Activated CD4-positive, alpha-beta T cell treated with anti-CD3 and anti-CD28 coated beads, Interleukin-10, Interleukin-2, amounts not matched to agents 100 ng/mL and 50 ng/mL, durations not matched to agents 16 hours and 8 hours (primary cell): ENCODE data around the gene MDC1.
"Not testable (repeated sequence)": the region's sequence is repeated elsewhere in the genome, so short reads cannot be mapped to it uniquely, and the experiment has no call there.

ENCODE experiments used
- DNase-seq: peaks from one replicate; pipeline ENCODE4 v3.0.0-alpha.2; 2020

The MDC1 gene

DNA sequence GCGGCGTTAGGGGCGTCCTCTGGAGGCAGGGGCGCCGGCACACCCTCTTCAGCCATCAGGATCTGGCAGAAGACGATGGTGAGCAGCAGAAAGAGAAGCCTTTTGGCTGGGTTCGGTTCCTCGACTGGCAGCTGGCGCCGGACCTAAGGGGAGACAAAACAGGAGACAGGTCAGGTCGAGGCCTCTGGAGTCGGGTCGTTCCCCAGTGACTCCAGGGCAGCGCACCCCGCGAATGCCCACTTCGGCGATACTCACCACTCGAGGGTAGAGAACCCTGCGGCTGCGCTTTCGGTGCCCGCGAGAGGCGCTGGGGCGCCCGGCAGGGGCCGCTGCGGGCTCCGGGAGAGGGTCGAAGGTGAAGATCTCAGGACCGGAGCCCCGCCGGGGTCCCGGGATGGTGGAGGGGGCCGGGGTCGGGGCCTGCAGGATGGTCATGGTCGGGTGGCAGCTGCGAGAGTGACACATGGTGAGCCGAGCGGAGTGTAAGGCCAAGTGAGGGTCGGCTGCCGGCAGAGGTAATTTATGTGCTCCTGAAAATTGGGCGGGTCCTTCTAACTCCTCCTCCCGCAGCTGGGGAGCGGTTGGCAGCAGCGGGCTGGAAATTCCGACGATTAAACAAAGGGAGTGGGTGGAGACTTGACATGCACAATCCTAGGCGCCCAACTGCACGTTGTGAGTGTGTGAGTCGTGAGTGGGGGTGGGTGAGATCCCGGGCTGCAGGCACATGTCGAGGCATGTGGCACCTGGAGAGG lies 27.1 kb upstream of the MDC1 start, which contains the start of gene IER3:
Gene IER3, minus strand, starts transcription at position 494 of the 752 bp plus-strand sequence. Its CDS starts 29 bp downstream, at position 465.
- DNase-seq: peak; percentile 93

DNA sequence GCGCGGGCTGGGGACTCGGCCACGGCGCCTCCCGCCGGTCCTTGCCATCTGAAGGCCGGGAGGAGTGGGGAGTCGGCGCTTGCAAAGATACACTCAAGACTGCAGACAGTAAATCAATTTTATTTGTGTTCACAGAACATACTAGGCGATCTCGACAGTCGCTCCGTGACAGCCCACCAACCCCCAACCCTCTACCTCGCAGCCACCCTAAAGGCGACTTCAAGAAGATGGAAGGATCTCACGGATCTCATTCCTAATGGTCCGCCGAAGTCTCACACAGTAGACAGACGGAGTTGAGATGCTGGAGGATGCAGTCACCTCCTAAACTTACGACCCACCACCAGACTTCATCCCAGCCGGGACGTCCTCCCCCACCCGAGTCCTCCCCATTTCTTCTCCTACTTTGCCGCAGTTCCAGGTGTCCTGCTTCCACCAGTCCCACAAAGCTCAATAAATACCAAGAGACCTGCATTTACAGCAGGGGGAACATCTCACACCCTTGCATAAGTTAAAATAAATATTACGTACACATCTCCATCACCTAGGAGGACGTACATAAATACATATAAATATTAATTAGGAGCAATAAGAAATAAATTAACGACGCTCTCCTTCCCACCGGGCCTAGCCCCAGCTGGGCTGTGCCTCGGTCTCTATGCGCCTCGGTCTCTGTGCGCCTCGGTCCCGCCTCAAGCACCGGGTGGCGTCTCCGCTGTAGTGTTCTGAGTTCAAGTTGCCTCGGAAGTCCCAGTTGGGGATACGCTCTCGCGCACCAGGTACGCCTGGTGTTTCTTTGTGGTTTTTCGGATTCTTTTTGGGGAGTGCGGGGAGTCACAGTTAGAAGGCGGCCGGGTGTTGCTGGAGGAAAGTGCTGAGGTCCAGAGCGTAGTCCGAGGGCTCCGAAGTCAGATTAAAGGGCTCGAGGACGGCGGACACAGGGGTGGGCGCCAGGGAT lies 26.3 kb upstream of the MDC1 start:
- DNase-seq: peak; percentile 67

- peak; percentile 99 for DNase-seq
Observed at GRCh38 chr6:30742316-30743098, 25.4 kb upstream of the MDC1 start, which contains the start of gene FLOT1. FLOT1 (minus strand) TSS chr6:30742687; CDS start chr6:30742189, 498 bp downstream.

GRCh38 chr6:30741789-30742315 lies 24.8 kb upstream of the MDC1 start:
- no peak for DNase-seq

DNA sequence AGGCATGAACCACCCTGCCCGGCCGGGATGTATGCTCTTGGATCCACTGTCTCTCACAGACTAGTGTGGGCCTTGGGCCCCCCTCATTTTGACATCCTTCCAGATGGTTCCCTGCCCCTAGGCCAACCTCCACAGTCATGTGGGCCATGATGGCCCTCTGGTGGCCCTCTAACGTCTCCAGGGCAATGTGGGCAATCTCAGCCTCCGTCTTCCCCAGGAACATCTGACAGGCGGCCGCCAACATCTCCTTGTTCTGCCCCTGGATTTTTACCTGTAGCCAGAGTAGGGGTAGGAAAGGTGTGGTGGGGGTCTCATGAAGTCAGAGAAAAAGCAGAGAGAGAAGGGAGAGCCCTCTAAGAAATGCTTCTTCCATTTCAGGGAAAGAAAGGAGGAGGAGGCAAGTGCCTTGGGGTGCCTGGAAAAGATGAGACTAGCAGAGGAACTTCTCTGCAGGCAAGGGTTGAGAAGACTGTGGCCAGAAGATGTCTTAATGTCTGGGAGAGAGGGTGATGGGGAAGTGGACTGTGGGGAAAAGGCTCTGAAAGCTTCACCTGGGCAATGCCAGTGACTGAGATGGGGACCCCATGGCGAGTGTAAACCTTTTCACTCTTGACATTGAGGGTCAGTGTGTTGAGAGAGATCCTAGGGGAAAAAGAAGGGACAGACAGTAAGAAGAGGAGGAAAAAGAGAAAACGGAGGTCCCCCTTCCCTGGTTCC lies 24.1 kb upstream of the MDC1 start:
- no peak for DNase-seq

DNA sequence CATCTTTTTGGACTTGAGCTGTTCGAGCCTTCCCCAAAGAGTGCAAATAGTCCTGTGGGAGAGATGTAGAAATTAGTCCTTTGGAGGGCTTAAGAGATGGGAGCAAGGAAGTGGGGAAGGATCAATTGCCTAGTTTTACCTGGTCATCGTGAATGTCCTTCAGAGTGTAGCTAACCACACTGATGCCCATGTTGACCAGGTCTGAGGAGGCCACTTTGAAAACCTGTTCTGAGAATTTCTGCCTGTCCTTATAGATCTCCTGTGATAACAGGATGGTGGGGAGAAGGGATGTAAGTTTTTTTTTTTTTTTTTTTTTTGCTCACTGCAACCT lies 23.4 kb upstream of the MDC1 start:
- no peak for DNase-seq

GRCh38 chr6:30738532-30738931 lies 21.5 kb upstream of the MDC1 start:
- DNase-seq: no peak

DNA sequence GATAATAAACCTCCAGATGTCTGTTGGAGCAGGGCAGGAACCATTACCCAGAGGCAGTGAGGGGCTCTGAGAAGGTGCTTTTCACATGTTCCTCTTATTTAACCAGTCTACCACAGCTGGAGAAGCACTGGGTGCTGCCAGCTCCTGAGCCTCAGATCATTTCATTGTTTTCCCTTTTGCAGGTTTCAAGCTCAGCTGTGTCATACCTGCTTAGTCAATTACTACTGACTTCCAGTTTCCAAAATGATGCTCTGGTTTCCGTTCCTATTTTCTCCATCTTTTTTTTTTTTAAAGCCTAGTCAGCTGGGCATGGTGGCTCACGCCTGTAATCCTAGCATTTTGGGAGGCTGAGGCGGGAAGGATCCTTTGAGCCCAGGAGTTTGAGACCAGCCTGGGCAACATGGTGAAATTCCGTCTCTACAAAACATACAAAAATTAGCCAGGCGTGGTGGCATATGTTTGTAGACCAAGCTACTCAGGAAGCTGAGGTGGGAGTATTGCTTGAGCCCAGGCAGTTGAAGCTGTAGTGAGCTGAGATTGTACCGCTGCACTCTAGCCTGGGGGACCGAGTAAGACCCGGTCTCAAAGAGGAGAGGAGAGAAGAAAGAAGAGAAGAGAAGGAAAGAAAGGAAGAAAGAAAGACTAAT lies 18.7 kb upstream of the MDC1 start:
- peak; percentile 57 for DNase-seq

- no peak for DNase-seq
Observed at GRCh38 chr6:30732237-30732943, 15.3 kb upstream of the MDC1 start.

DNA sequence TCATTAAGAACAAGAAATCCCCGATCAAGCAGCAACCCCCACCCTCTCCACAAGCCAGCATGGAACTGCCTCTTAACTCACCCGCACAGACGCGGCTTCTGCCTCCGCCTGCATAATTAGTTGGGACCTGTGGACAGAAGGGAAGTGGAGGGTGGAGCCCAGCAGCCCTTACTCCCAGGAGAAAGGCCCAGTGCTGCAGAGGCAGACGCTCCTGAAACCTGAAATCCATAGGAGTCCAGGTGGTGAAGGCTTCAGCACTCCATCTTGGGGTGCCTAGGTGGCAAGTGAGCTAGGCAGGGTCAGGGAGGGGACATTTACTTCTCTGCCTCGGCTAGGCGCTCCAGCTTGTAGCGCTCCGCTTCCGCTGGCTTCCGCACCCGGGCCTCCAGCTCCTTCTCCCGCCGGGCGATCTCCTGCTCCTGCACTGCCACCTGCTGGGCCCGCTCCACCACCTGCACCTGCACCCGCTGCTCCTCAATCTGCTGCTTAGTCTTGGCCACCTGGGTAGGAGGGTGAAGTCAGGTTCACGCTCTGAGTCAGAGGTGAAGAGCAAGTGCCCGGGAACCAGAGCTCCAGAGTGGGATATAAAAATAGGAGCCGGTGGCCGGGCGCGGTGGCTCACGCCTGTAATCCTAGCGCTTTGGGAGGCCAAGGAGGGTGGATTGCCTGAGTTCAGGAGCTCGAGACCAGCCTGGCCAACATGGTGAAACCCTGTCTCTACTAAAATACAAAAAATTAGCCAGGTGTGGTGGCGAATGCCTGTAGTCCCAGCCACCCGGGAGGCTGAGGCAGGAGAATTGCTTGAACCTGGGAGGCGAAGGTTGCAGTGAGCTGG lies 13.7 kb upstream of the MDC1 start:
- DNase-seq: peak; percentile 91

- DNase-seq: no peak
Observed at GRCh38 chr6:30727920-30728553, 11.0 kb upstream of the MDC1 start.

DNA sequence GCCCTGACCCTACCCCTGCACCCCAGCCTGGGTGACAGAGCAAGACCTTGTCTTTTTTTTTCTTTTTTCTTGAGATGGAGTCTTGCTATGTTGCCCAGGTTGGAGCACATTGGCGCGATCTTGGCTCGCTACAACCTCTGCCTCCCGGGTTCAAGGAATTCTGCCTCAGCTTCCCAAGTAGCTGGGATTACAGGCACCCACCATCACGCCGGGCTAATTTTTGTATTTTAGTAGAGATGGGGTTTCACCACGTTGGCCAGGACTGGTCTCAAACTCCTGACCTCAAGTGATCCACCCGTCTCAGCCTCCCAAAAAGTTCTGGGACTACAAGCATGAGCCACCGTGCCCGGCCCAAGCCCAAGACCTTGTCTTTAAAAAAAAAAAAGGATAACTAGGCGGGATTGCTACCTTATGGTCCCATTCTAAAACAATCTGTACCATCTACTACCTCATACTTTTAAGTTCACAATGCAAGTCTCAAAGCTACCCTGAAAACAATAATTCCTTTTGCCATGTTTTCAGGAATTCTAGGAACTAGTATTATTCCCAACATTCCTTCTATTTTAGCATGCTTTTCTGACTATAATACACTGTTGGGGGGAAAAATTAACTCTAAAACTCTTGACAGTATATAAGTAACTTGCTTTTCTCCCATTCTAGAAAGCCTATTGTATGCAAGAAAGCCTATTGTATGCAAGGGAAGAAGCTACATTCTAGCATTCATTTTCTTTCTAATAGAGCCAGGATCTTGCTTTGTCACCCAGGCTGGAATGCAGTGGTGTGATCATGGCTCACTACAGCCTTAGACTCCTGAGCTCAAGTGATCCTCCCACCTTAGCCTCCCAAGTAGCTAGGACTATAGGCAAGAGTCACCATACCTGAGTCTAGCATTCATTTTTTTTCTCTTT lies 9.7 kb upstream of the MDC1 start:
- DNase-seq: no peak

GRCh38 chr6:30725713-30726505 lies 8.8 kb upstream of the MDC1 start:
- peak; percentile 48 for DNase-seq

- DNase-seq: no peak
Observed at GRCh38 chr6:30724906-30725667, 8.0 kb upstream of the MDC1 start.

GRCh38 chr6:30723843-30724741 lies 7.0 kb upstream of the MDC1 start:
- not testable (repeated sequence) for DNase-seq
